ENCODE measurements around the gene TCF4. TPM values are rescaled to one million over a fixed set of nuclear protein-coding genes. Genes with fewer than 3 reads are reported as not detected.

Gene TCF4
- total and polyA plus RNA-seq, 5 experiments from 2014 or later = 0.39 to 8.9 (median 1.1) TPM

GRCh38 chr18:55227771-55228170 lies 360.2 kb downstream of the TCF4 start:
- no peaks in the 10 kb centered on the region for H3K9me3 Mint-ChIP-seq
- POLR2A ChIA-PET = no interaction called here
- no peak overlapping the region for H3K4me3 Mint-ChIP-seq
- DNase-seq (no peak), ATAC-seq (no peak)
- no peaks in the 10 kb centered on the region for H3K36me3 Mint-ChIP-seq
- no peak overlapping the region for H3K27ac Mint-ChIP-seq
- H3K27me3 Mint-ChIP-seq = peaks cover 0 to 4% (median 0%) of the 10 kb centered on the region in 5 donors
- no peaks in the 10 kb centered on the region for H3K4me1 Mint-ChIP-seq

- POLR2A ChIA-PET = no interaction called here
- no peak overlapping the region for H3K27ac Mint-ChIP-seq
- peaks cover 0 to 4% (median 0%) of the 10 kb centered on the region in 5 donors for H3K27me3 Mint-ChIP-seq
- H3K4me1 Mint-ChIP-seq = peaks cover 0 to 3% (median 0%) of the 10 kb centered on the region in 4 donors
- no peaks in the 10 kb centered on the region for H3K36me3 Mint-ChIP-seq
- H3K4me3 Mint-ChIP-seq = no peak overlapping the region
- ATAC-seq (no peak), DNase-seq (no peak)
- H3K9me3 Mint-ChIP-seq = no peaks in the 10 kb centered on the region
Measured at GRCh38 chr18:55226044-55226443, 361.9 kb downstream of the TCF4 start.

- Mint-ChIP-seq H3K27me3 (peaks cover 0 to 6% (median 0%) of the 10 kb centered on the region in 5 donors), H3K36me3 (no peaks in the 10 kb centered on the region), H3K9me3 (no peaks in the 10 kb centered on the region), H3K27ac (no peak overlapping the region), H3K4me3 (no peak overlapping the region), H3K4me1 (peaks cover 0 to 6% (median 0%) of the 10 kb centered on the region in 4 donors)
- DNase-seq (no peak), ATAC-seq (no peak)
- POLR2A ChIA-PET = no interaction called here
Measured at GRCh38 chr18:55224086-55224625, 363.8 kb downstream of the TCF4 start.

- POLR2A ChIA-PET = no interaction called here
- Mint-ChIP-seq H3K4me3 (no peak overlapping the region), H3K36me3 (no peaks in the 10 kb centered on the region), H3K27me3 (peaks cover 0 to 11% (median 4%) of the 10 kb centered on the region in 5 donors), H3K9me3 (peaks cover 0 to 2% (median 0%) of the 10 kb centered on the region in 9 donors), H3K4me1 (peaks cover 0 to 6% (median 0%) of the 10 kb centered on the region in 4 donors), H3K27ac (no peak overlapping the region)
- ATAC-seq (no peak), DNase-seq (no peak)
Measured at GRCh38 chr18:55221622-55222021, 366.4 kb downstream of the TCF4 start.

- no peak for DNase-seq
- POLR2A ChIA-PET = no interaction called here
- no peak for ATAC-seq
- Mint-ChIP-seq H3K27me3 (peaks cover 0 to 11% (median 4%) of the 10 kb centered on the region in 5 donors), H3K36me3 (no peaks in the 10 kb centered on the region), H3K9me3 (peaks cover 0 to 2% (median 0%) of the 10 kb centered on the region in 9 donors), H3K4me3 (no peak overlapping the region), H3K27ac (no peak overlapping the region), H3K4me1 (peaks cover 0 to 6% (median 0%) of the 10 kb centered on the region in 4 donors)
Measured at GRCh38 chr18:55220523-55220922, 367.5 kb downstream of the TCF4 start.

- DNase-seq = no peak
- H3K27ac Mint-ChIP-seq = no peak overlapping the region
- H3K4me3 Mint-ChIP-seq = no peak overlapping the region
- ATAC-seq = no peak
- H3K9me3 Mint-ChIP-seq = peaks cover 0 to 5% (median 0%) of the 10 kb centered on the region in 9 donors
- peaks cover 0 to 6% (median 0%) of the 10 kb centered on the region in 4 donors for H3K4me1 Mint-ChIP-seq
- no peaks in the 10 kb centered on the region for H3K36me3 Mint-ChIP-seq
- POLR2A ChIA-PET = no interaction called here
- peaks cover 0 to 11% (median 4%) of the 10 kb centered on the region in 5 donors for H3K27me3 Mint-ChIP-seq
Measured at GRCh38 chr18:55219823-55220222, 368.2 kb downstream of the TCF4 start.

GRCh38 chr18:55219059-55219458 lies 368.9 kb downstream of the TCF4 start:
- POLR2A ChIA-PET = no interaction called here
- Mint-ChIP-seq H3K27me3 (peaks cover 0 to 11% (median 4%) of the 10 kb centered on the region in 5 donors), H3K4me1 (peaks cover 0 to 6% (median 0%) of the 10 kb centered on the region in 4 donors), H3K36me3 (no peaks in the 10 kb centered on the region), H3K9me3 (peaks cover 0 to 5% (median 0%) of the 10 kb centered on the region in 9 donors), H3K4me3 (no peak overlapping the region), H3K27ac (no peak overlapping the region)
- DNase-seq (no peak), ATAC-seq (no peak)

- H3K27me3 Mint-ChIP-seq = peaks cover 1 to 11% (median 4%) of the 10 kb centered on the region in 5 donors
- no peaks in the 10 kb centered on the region for H3K36me3 Mint-ChIP-seq
- ATAC-seq (no peak), DNase-seq (no peak)
- H3K27ac Mint-ChIP-seq = no peak overlapping the region
- peaks cover 0 to 5% (median 0%) of the 10 kb centered on the region in 9 donors for H3K9me3 Mint-ChIP-seq
- POLR2A ChIA-PET = no interaction called here
- no peak overlapping the region for H3K4me3 Mint-ChIP-seq
- no peaks in the 10 kb centered on the region for H3K4me1 Mint-ChIP-seq
Measured at GRCh38 chr18:55214969-55215368, 373.0 kb downstream of the TCF4 start.

GRCh38 chr18:55214534-55214933 lies 373.5 kb downstream of the TCF4 start:
- H3K9me3 Mint-ChIP-seq = peaks cover 0 to 5% (median 0%) of the 10 kb centered on the region in 9 donors
- H3K27ac Mint-ChIP-seq = no peak overlapping the region
- POLR2A ChIA-PET = no interaction called here
- no peaks in the 10 kb centered on the region for H3K36me3 Mint-ChIP-seq
- no peak for DNase-seq
- no peak overlapping the region for H3K4me3 Mint-ChIP-seq
- ATAC-seq = no peak
- peaks cover 1 to 11% (median 4%) of the 10 kb centered on the region in 5 donors for H3K27me3 Mint-ChIP-seq
- H3K4me1 Mint-ChIP-seq = no peaks in the 10 kb centered on the region

GRCh38 chr18:55213586-55213985 lies 374.4 kb downstream of the TCF4 start:
- Mint-ChIP-seq H3K27ac (no peak overlapping the region), H3K27me3 (peaks cover 1 to 8% (median 3%) of the 10 kb centered on the region in 5 donors), H3K4me1 (no peaks in the 10 kb centered on the region), H3K4me3 (no peak overlapping the region), H3K36me3 (no peaks in the 10 kb centered on the region), H3K9me3 (peaks cover 0 to 9% (median 0%) of the 10 kb centered on the region in 9 donors)
- DNase-seq (no peak), ATAC-seq (no peak)
- POLR2A ChIA-PET = no interaction called here

GRCh38 chr18:55206927-55207326 lies 381.1 kb downstream of the TCF4 start:
- POLR2A ChIA-PET = no interaction called here
- ATAC-seq = no peak

GRCh38 chr18:55202232-55202917 lies 385.6 kb downstream of the TCF4 start:
- H3K27ac Mint-ChIP-seq = no peak overlapping the region
- DNase-seq = no peak
- no peaks in the 10 kb centered on the region for H3K27me3 Mint-ChIP-seq
- H3K4me3 Mint-ChIP-seq = no peak overlapping the region
- ATAC-seq = no peak
- POLR2A ChIA-PET = no interaction called here
- no peaks in the 10 kb centered on the region for H3K4me1 Mint-ChIP-seq
- no peaks in the 10 kb centered on the region for H3K36me3 Mint-ChIP-seq
- peaks cover 0 to 4% (median 0%) of the 10 kb centered on the region in 9 donors for H3K9me3 Mint-ChIP-seq

More at GRCh38 chr18:55206927-55207326, 381.1 kb downstream of the TCF4 start:
- Mint-ChIP-seq H3K9me3 (peaks cover 0 to 14% (median 0%) of the 10 kb centered on the region in 9 donors), H3K4me1 (no peaks in the 10 kb centered on the region), H3K4me3 (no peak overlapping the region), H3K27ac (no peak overlapping the region), H3K36me3 (no peaks in the 10 kb centered on the region), H3K27me3 (peaks cover 0 to 1% (median 0%) of the 10 kb centered on the region in 5 donors)
- DNase-seq = no peak

- ATAC-seq (no peak), DNase-seq (no peak)
- Mint-ChIP-seq H3K27ac (no peak overlapping the region), H3K36me3 (no peaks in the 10 kb centered on the region), H3K9me3 (peaks cover 0 to 4% (median 0%) of the 10 kb centered on the region in 9 donors), H3K4me1 (no peaks in the 10 kb centered on the region), H3K27me3 (no peaks in the 10 kb centered on the region), H3K4me3 (no peak overlapping the region)
- POLR2A ChIA-PET = no interaction called here
Measured at GRCh38 chr18:55199291-55199963, 388.6 kb downstream of the TCF4 start.
